ENCODE data around the gene MED29.

GRCh38 chr19:39350156-39350555 lies 41.0 kb upstream of the MED29 start:
- TF ChIP-seq EZH2 (IDR thresholded peaks at IDR 0.05; ENCODE audit: borderline replicate concordance, insufficient read depth, low read depth, low read length, poor library complexity, severe bottlenecking) (no peak), CTCF (IDR thresholded peaks at IDR 0.05) (no peak)

All from B cell (primary cell).